Neural cell (in vitro differentiated cells): ENCODE results near the gene VASN. TPM values are rescaled to one million over a fixed set of nuclear protein-coding genes. Genes with fewer than 3 reads are reported as not detected.

Source experiments
- H2AFZ ChIP-seq: fragments of 200-600, 300-800 bp; sonication (generic), shearing (Covaris generic); 2 replicates; pipeline ENCODE4 v1.6.0; 2014; ENCODE audit warnings: low read depth, mild to moderate bottlenecking, antibody characterized with exemption, low read length, moderate library complexity
- H3F3A ChIP-seq: fragments of 200-600 bp; shearing (Covaris generic); 2 replicates; pipeline ENCODE4 v1.6.1; 2016; ENCODE audit warnings: mild to moderate bottlenecking, moderate library complexity, mixed read lengths, antibody characterized with exemption, low read length; ENCODE audit not compliant: insufficient read depth, poor library complexity, severe bottlenecking
- H3K27ac ChIP-seq: fragments of 200-600, 300-800 bp; sonication (generic), shearing (Covaris generic); 2 replicates; pipeline ENCODE4 v1.5.1; 2014; ENCODE audit warnings: mild to moderate bottlenecking, low read length, moderate library complexity
- H3K27me3 ChIP-seq: fragments of 300-800, 200-600 bp; sonication (generic), shearing (Covaris generic); 2 replicates; pipeline ENCODE4 v1.6.0; 2014; ENCODE audit warnings: mild to moderate bottlenecking, low read depth, low read length, moderate library complexity; ENCODE audit not compliant: insufficient read depth
- H3K36me3 ChIP-seq: fragments of 300-800, 200-600 bp; sonication (generic), shearing (Covaris generic); 2 replicates; pipeline ENCODE4 v1.5.1; 2014; ENCODE audit warnings: mild to moderate bottlenecking, antibody characterized with exemption, low read length, moderate library complexity; ENCODE audit not compliant: insufficient read depth
- H3K4me2 ChIP-seq: fragments of 300-800, 200-600 bp; sonication (generic), shearing (Covaris generic); 2 replicates; pipeline ENCODE4 v1.6.0; 2014; ENCODE audit warnings: mild to moderate bottlenecking, low read length
- H3K4me3 ChIP-seq: fragments of 300-800, 200-600 bp; sonication (generic), shearing (Covaris generic); 2 replicates; pipeline ENCODE4 v1.5.1; 2014; ENCODE audit warnings: mild to moderate bottlenecking, low read length, moderate library complexity
- H3K79me2 ChIP-seq: fragments of 200-600 bp; shearing (Covaris generic); replicated peaks from 2 replicates; pipeline ENCODE4 v1.6.0; 2014; ENCODE audit warnings: mild to moderate bottlenecking, low read length, moderate library complexity; ENCODE audit not compliant: insufficient read depth
- H3K9ac ChIP-seq: fragments of 300-800, 200-600 bp; sonication (generic), shearing (Covaris generic); 2 replicates; pipeline ENCODE4 v1.6.1; 2016; ENCODE audit warnings: mild to moderate bottlenecking, low read length, mixed read lengths
- H3K9me2 ChIP-seq: fragments of 200-600 bp; shearing (Covaris generic); 2 replicates; pipeline ENCODE4 v1.6.1; 2016; ENCODE audit warnings: mild to moderate bottlenecking, low read length, mixed read lengths; ENCODE audit not compliant: insufficient read depth
- H3K9me3 ChIP-seq: fragments of 200-600, 300-800 bp; sonication (generic), shearing (Covaris generic); 2 replicates; pipeline ENCODE4 v1.6.1; 2016; ENCODE audit warnings: mild to moderate bottlenecking, mixed run types, low read length, moderate library complexity, mixed read lengths
- H4K20me1 ChIP-seq: fragments of 200-600 bp; shearing (Covaris generic); 2 replicates; pipeline ENCODE4 v1.6.1; 2016; ENCODE audit warnings: mild to moderate bottlenecking, mixed run types; ENCODE audit not compliant: insufficient read depth
- CTCF ChIP-seq: fragments of 450-650 bp; IDR thresholded peaks from 2 replicates; pipeline ENCODE4 v1.5.1; 2014; ENCODE audit warnings: antibody characterized with exemption, mild to moderate bottlenecking, moderate library complexity; ENCODE audit not compliant: poor library complexity, severe bottlenecking
- EP300 ChIP-seq: fragments of 450-650 bp; conservative IDR thresholded peaks from 2 replicates; pipeline ENCODE4 v1.6.1; 2014; ENCODE audit warnings: antibody characterized with exemption, mild to moderate bottlenecking, moderate library complexity; ENCODE audit not compliant: poor library complexity, severe bottlenecking
- EZH2 ChIP-seq: fragments of 200-600, 300-800 bp; shearing (Covaris generic), sonication (generic); IDR thresholded peaks from 2 replicates; pipeline ENCODE4 v1.6.1; 2014; ENCODE audit warnings: antibody characterized with exemption, low read length, borderline replicate concordance, mild to moderate bottlenecking; ENCODE audit not compliant: insufficient read depth, poor library complexity, severe bottlenecking
- MXI1 ChIP-seq: fragments of 450-650 bp; conservative IDR thresholded peaks from 2 replicates; pipeline ENCODE4 v1.6.1; 2014; ENCODE audit warnings: antibody characterized with exemption, mild to moderate bottlenecking; ENCODE audit not compliant: poor library complexity, severe bottlenecking
- POLR2AphosphoS5 ChIP-seq: IDR thresholded peaks from 2 replicates; pipeline ENCODE4 v1.6.1; 2012
- RAD21 ChIP-seq: fragments of 450-650 bp; conservative IDR thresholded peaks from 2 replicates; pipeline ENCODE4 v1.6.1; 2014; ENCODE audit warnings: antibody characterized with exemption, mild to moderate bottlenecking, moderate library complexity
- SMC3 ChIP-seq: fragments of 450-650 bp; conservative IDR thresholded peaks from 2 replicates; pipeline ENCODE4 v1.6.1; 2014; ENCODE audit warnings: antibody characterized with exemption, mild to moderate bottlenecking, moderate library complexity; ENCODE audit not compliant: poor library complexity
- TAF1 ChIP-seq: IDR thresholded peaks from 2 replicates; pipeline ENCODE4 v1.6.1; 2012; ENCODE audit warnings: low read depth
- polyA plus RNA-seq: library from polyadenylated mRNA; depleted of rRNA; stranded (reverse); fragments of >200 nt; gene quantifications from 2 replicates; pipeline ENCODE4 v1.2.3, GENCODE V29; 2014
- TF ChIP-seq, protein P1 (sequence below): IDR thresholded peaks from 2 replicates; pipeline ENCODE4 v1.6.1; 2012; ENCODE audit warnings: borderline replicate concordance

The VASN gene
- polyA plus RNA-seq, 1 donor from 2014 or later: 0.57 TPM

GRCh38 chr16:4366016-4366415 is 5.6 kb upstream of the VASN start:
- Histone ChIP-seq H3F3A (no peaks in the 10 kb centered on the region), H2AFZ (no peak overlapping the region), H3K9ac (no peak overlapping the region), H3K9me2 (no peaks in the 10 kb centered on the region), H3K79me2 (no peaks in the 10 kb centered on the region), H4K20me1 (no peaks in the 10 kb centered on the region), H3K36me3 (no peaks in the 10 kb centered on the region), H3K9me3 (no peaks in the 10 kb centered on the region), H3K4me3 (no peak overlapping the region), H3K4me2 (no peak overlapping the region), H3K27me3 (no peaks in the 10 kb centered on the region), H3K27ac (no peak overlapping the region)
- no peak for TF ChIP-seq SMC3
- TF ChIP-seq EP300: no peak
- TF ChIP-seq EZH2: no peak
- no peak for TF ChIP-seq RAD21
- TF ChIP-seq, protein P1, sequence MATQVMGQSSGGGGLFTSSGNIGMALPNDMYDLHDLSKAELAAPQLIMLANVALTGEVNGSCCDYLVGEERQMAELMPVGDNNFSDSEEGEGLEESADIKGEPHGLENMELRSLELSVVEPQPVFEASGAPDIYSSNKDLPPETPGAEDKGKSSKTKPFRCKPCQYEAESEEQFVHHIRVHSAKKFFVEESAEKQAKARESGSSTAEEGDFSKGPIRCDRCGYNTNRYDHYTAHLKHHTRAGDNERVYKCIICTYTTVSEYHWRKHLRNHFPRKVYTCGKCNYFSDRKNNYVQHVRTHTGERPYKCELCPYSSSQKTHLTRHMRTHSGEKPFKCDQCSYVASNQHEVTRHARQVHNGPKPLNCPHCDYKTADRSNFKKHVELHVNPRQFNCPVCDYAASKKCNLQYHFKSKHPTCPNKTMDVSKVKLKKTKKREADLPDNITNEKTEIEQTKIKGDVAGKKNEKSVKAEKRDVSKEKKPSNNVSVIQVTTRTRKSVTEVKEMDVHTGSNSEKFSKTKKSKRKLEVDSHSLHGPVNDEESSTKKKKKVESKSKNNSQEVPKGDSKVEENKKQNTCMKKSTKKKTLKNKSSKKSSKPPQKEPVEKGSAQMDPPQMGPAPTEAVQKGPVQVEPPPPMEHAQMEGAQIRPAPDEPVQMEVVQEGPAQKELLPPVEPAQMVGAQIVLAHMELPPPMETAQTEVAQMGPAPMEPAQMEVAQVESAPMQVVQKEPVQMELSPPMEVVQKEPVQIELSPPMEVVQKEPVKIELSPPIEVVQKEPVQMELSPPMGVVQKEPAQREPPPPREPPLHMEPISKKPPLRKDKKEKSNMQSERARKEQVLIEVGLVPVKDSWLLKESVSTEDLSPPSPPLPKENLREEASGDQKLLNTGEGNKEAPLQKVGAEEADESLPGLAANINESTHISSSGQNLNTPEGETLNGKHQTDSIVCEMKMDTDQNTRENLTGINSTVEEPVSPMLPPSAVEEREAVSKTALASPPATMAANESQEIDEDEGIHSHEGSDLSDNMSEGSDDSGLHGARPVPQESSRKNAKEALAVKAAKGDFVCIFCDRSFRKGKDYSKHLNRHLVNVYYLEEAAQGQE: no peak
- TF ChIP-seq POLR2AphosphoS5: no peak
- TF ChIP-seq TAF1: no peak
- no peak for TF ChIP-seq MXI1
- TF ChIP-seq CTCF: no peak

- H3K9ac ChIP-seq: no peak overlapping the region
- H4K20me1 ChIP-seq: no peaks in the 10 kb centered on the region
- no peak overlapping the region for H3K4me2 ChIP-seq
- H3K27me3 ChIP-seq: peaks cover 10% of the 10 kb centered on the region
- H2AFZ ChIP-seq: no peak overlapping the region
- H3K9me3 ChIP-seq: no peaks in the 10 kb centered on the region
- no peaks in the 10 kb centered on the region for H3K79me2 ChIP-seq
- no peak for TF ChIP-seq SMC3
- TF ChIP-seq RAD21: no peak
- no peak for TF ChIP-seq EZH2
- TF ChIP-seq TAF1: no peak
- no peak for TF ChIP-seq POLR2AphosphoS5
- no peak for TF ChIP-seq MXI1
- H3K36me3 ChIP-seq: no peaks in the 10 kb centered on the region
- H3K9me2 ChIP-seq: no peaks in the 10 kb centered on the region
- no peak overlapping the region for H3K4me3 ChIP-seq
- H3F3A ChIP-seq: no peaks in the 10 kb centered on the region
- no peak overlapping the region for H3K27ac ChIP-seq
These were observed 4.2 kb upstream of the VASN start for GRCh38 chr16:4367393-4367856.
